Activated CD4-positive, alpha-beta T cell treated with anti-CD3 and anti-CD28 coated beads for 36 hours (primary cell): Measurements from ENCODE around the gene SP100. TPM values are rescaled to one million over a fixed set of nuclear protein-coding genes. Genes with fewer than 3 reads are reported as not detected.
A peak's percentile ranks its signal among the peaks of the same experiment; 100 is the strongest.
"Not testable (repeated sequence)": the region's sequence is repeated elsewhere in the genome, so short reads cannot be mapped to it uniquely, and the experiment has no call there.

Experiments used
- ATAC-seq: fragments of 200-7000 bp; cut with Tn5 transposase; one replicate; pipeline ENCODE4 v1.10.0; 2021; ENCODE audit warnings: mild to moderate bottlenecking, moderate library complexity
- CTCF ChIA-PET: fragments of 350-600 bp; sonication (Branson Sonifier 250); formaldehyde crosslinking; loops from one replicate; lab custom pipeline; 2021; ENCODE audit warnings: antibody characterized with exemption; lab: Charles Lee
- POLR2A ChIA-PET: fragments of 350-600 bp; sonication (Branson Sonifier 250); formaldehyde crosslinking; loops from one replicate; lab custom pipeline; 2021; ENCODE audit warnings: antibody characterized with exemption, inconsistent platforms; lab: Charles Lee
- DNase-seq: peaks from one replicate; pipeline ENCODE4 v3.0.0-alpha.2; 2020
- H3K27ac Mint-ChIP-seq: one replicate; pipeline ENCODE4 v1.8.0; 2021; ENCODE audit warnings: mixed read lengths
- H3K27me3 Mint-ChIP-seq: one replicate; pipeline ENCODE4 v1.8.0; 2021; ENCODE audit warnings: mixed read lengths
- H3K36me3 Mint-ChIP-seq: one replicate; pipeline ENCODE4 v1.8.0; 2021; ENCODE audit warnings: low read depth, mixed read lengths
- H3K4me1 Mint-ChIP-seq: one replicate; pipeline ENCODE4 v1.8.0; 2021; ENCODE audit warnings: mixed read lengths
- H3K4me3 Mint-ChIP-seq: one replicate; pipeline ENCODE4 v1.8.0; 2021; ENCODE audit warnings: mild to moderate bottlenecking, moderate library complexity, mixed read lengths
- H3K9me3 Mint-ChIP-seq: one replicate; pipeline ENCODE4 v1.8.0; 2021; ENCODE audit warnings: low read depth, mixed read lengths
- intact Hi-C, 2 experiments: fragments of 100-400 bp; cut with DNase I in 1 of 2; cut with micrococcal nuclease in 1 of 2; formaldehyde crosslinking; loops; one replicate each; pipeline versions ENCODE4 v1.14.2 to v1.15.1; 2022 to 2024; cut with DNase I, micrococcal nuclease
- total RNA-seq, 2 experiments: library from RNA; stranded (reverse); gene quantifications; one replicate each; pipeline ENCODE4 v1.2.3, GENCODE V29; 2021

The SP100 gene
- total RNA-seq, 2 experiments from 2014 or later: 150 to 174 TPM

DNA sequence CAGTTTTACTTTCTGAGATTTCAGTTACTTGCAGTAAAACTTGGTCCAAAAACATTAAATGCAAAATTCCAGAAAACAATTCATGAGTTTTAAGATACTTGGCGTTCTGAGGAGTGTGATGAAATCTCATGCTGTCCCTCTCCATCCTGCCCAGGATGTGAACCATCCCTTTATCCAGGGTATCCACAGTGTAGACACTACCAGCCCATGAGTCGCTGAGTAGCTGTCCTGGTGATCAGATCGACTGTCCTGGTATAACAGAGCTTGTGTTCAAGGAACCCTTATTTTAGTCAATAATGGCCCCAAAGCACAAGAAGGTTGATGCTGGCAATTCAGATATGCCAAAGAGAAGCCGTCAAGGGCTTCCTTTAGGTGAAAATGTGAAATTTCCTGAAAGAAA is 3.2 kb downstream of the SP100 start:
- Mint-ChIP-seq H3K27ac (peak overlapping the region; percentile 53), H3K27me3 (no peaks in the 10 kb centered on the region), H3K36me3 (peaks cover 55% of the 10 kb centered on the region), H3K4me3 (peak overlapping the region; percentile 98), H3K4me1 (peaks cover 70% of the 10 kb centered on the region), H3K9me3 (no peaks in the 10 kb centered on the region)
- CTCF ChIA-PET: no interaction called here
- DNase-seq (no peak), ATAC-seq (no peak)
- POLR2A ChIA-PET: no interaction called here
- intact Hi-C loops: loop anchor here in 1 of 2 experiments (5.0 to 10.0 kb wide), 3 partner anchors 154 to 376 kb away; partner anchors contain the start of gene SP110

DNA sequence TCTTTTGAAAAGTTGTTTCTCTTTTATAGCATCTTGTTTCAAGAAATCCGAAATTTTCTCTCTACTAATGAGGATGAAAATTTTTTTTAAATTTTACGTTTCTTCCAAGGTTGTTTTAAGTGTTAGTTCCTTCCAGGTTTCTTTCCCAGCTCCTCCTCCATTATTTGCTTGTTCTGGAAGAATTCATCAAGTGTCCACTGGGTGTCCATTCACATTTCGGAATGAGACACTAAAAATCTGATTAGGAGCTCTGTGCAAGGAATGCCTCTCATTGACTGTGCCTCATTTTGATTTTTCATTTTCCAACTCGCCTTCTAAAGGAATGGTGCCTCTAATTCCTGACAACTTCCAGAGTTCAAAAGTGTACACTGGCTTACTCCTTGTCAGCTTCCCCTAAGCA is 6.1 kb downstream of the SP100 start:
- Mint-ChIP-seq H3K4me1 (peaks cover 79% of the 10 kb centered on the region), H3K9me3 (no peaks in the 10 kb centered on the region), H3K36me3 (peaks cover 69% of the 10 kb centered on the region), H3K27me3 (no peaks in the 10 kb centered on the region), H3K4me3 (no peak overlapping the region), H3K27ac (peak overlapping the region; percentile 35)
- ATAC-seq (no peak), DNase-seq (no peak)
- POLR2A ChIA-PET: no interaction called here
- intact Hi-C loops: no loop called here
- CTCF ChIA-PET: interaction anchor here (0.6 to 2.2 kb wide), 3 partner anchors 11 to 189 kb away, joined by 3 to 7 read pairs (median 3); no protein-coding TSS in a partner anchor

DNA sequence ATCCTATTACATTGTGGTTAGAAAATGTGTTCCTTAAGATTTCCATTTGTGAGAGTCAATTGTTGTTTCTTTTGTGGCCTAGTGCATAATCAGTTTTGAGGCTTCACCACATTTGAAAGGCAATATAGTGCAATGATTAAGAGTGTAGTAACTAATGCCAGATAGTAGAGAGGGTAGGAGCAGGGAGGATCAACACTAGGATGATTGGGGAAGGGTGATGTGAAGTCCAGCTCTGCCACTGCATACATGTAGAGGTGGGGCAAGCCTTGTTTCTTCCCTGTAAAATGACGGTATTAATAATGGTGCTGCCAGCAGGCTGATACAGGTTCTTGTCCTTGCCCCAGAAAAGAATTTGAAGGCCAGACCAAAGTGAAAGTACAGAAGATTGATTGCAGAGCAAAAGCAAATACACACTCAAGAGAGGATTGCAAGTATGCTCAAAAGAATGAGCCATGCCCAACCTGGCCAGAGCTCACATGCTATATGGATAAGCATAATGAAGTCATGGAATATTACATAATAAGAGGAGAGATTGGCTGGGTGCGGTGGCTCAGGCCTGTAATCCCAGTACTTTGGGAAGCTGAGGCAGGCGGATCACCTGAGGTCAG is 8.0 kb downstream of the SP100 start:
- peaks cover 2% of the 10 kb centered on the region for H3K9me3 Mint-ChIP-seq
- H3K27ac Mint-ChIP-seq: peak overlapping the region; percentile 16
- H3K27me3 Mint-ChIP-seq: no peaks in the 10 kb centered on the region
- DNase-seq: no peak
- H3K4me1 Mint-ChIP-seq: peaks cover 78% of the 10 kb centered on the region
- intact Hi-C loops: no loop called here
- ChIA-PET POLR2A (no interaction called here), CTCF (interaction anchor here (1.2 kb wide), 2 partner anchors 12 to 16 kb away, joined by 3 read pairs; no protein-coding TSS in a partner anchor)
- no peak for ATAC-seq
- H3K4me3 Mint-ChIP-seq: peak overlapping the region; percentile 4
- peaks cover 72% of the 10 kb centered on the region for H3K36me3 Mint-ChIP-seq

DNA sequence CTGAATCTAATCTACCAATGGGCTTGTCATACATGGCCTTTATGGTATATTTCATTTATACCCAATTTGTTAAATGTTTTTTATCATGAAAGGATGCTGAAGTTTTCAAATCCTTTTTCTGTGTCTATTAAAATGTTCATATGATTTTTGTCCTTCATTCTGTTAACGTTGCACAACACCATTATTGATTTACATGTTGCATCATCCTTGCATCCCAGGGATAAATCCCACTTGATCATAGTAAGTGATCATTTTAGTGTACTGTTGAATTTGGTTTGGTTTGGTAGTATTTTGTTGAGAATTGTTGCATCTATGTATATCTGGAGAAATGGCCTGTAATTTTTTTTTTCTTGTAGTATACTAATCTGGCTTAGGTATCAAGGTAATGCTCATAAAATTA is 9.4 kb downstream of the SP100 start:
- intact Hi-C loops: no loop called here
- no peaks in the 10 kb centered on the region for H3K27me3 Mint-ChIP-seq

DNA sequence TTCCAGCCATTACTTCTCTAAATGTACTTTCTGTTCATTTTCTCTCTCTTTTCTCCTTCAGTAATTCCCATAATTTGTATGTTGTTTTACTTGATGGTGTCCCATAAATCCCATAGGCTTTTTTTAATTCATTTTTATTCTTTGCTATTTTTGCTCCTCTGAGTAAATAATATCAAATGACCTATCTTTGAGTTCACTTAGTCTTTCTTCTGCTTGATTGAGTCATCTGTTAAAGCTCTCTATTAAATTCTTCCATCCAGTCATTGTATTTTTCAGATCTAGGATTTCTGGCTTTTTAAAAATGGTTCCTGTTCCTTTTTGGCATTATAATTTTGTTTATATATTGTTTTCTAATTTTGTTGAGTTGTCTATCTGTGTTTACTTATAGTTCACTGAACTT is 13.5 kb downstream of the SP100 start:
- ChIA-PET CTCF (interaction anchor here (0.6 to 1.4 kb wide), 2 partner anchors 12 to 40 kb away, joined by 3 to 4 read pairs; no protein-coding TSS in a partner anchor), POLR2A (no interaction called here)
- DNase-seq (no peak), ATAC-seq (no peak)
- intact Hi-C loops: no loop called here
- Mint-ChIP-seq H3K27me3 (no peaks in the 10 kb centered on the region), H3K36me3 (peaks cover 67% of the 10 kb centered on the region), H3K4me1 (peaks cover 61% of the 10 kb centered on the region), H3K9me3 (peaks cover 10% of the 10 kb centered on the region), H3K4me3 (no peak overlapping the region), H3K27ac (no peak overlapping the region)

More for the DNA sequence above, 9.4 kb downstream of the SP100 start:
- H3K4me3 Mint-ChIP-seq: no peak overlapping the region
- H3K4me1 Mint-ChIP-seq: peaks cover 73% of the 10 kb centered on the region
- H3K9me3 Mint-ChIP-seq: peaks cover 10% of the 10 kb centered on the region
- ChIA-PET POLR2A (no interaction called here), CTCF (no interaction called here)
- no peak overlapping the region for H3K27ac Mint-ChIP-seq
- H3K36me3 Mint-ChIP-seq: peaks cover 77% of the 10 kb centered on the region
- ATAC-seq (no peak), DNase-seq (no peak)

DNA sequence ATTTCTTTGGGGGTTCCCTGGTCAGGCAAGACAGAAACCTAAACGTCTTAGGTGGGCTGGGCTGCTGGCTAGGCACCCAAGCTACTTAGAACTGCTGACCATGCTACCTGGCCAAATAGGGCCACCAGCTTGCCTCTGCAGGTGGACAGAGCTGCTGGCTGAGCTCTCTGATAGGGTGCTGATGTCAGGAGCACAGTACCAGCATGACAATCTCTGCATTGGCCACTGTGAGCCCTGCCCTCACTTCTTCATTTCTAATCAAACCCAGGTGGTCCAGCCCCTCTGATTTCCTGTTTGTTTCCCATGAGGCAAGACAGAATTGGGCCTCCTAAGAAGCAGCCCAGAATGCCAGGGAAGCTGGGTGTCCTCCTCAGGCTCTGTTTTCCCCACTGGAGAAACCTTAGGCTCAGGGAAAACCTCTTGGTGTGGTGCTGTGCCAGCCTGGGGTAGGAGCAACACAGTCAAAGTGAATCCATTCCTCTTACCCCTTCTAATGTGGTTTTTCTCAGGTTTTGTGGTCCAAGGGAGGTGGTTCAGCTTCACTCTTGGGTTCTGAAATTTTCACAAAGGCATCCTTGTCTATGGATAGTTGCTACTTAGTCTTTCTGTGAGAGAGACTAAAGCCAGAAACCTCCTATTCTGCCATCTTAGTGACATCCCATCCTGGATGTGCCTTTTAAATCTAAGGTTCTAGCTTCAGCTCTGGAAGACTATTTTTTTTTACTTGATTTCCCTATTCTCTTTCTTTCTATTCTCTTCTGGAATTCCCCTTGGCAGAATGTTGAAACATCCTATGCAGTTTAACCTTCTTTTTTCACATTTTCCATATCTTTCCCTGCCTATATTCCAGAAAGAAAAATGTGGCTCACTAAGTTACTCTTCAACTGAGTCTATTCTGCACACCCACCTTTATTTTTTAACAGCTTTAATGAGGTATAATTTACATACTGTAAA is 15.2 kb downstream of the SP100 start:
- no peak for DNase-seq
- intact Hi-C loops: no loop called here
- Mint-ChIP-seq H3K27ac (peak overlapping the region; percentile 24), H3K36me3 (peaks cover 72% of the 10 kb centered on the region), H3K9me3 (peaks cover 10% of the 10 kb centered on the region), H3K4me3 (no peak overlapping the region), H3K27me3 (no peaks in the 10 kb centered on the region), H3K4me1 (peaks cover 58% of the 10 kb centered on the region)
- POLR2A ChIA-PET: no interaction called here
- ATAC-seq: peak; percentile 43
- CTCF ChIA-PET: interaction anchor here (0.6 to 1.4 kb wide), 2 partner anchors 14 to 428 kb away, joined by 3 read pairs; no protein-coding TSS in a partner anchor

DNA sequence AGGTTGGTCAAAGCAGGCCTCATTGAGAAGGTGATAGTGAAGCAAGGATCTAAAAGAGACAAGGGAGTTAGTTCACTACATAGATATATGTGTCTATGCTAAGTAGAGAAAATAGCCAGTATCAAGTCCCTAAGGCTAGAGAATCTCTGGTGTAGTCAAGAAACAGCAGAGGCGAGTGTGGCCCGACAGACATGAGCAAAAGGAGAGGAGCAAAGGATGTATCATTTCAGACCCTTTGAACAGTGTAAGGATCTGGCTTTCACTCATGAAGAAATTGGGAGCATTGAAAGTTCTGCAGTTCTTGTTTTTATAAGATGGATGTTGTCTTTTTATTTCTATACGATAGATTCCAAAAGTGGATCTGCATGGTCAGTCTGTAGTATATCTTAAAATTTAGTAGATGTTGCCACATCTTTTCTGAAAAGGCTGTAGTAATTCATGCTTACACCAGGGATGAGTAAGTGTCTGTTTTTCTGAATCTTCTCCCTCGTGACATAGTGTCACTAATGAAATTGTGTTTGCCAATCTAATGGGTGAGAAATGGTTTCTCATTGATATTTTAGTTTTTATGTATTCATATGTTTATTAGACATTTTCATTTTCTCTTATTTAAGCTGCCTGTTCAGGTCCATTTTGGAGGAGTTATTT is 18.8 kb downstream of the SP100 start:
- ChIA-PET CTCF (no interaction called here), POLR2A (interaction anchor here (1.3 kb wide), 1 partner anchor 13 kb away, joined by 6 read pairs; no protein-coding TSS in a partner anchor)
- H3K36me3 Mint-ChIP-seq: peaks cover 62% of the 10 kb centered on the region
- ATAC-seq (peak; percentile 52), DNase-seq (no peak)
- peaks cover 57% of the 10 kb centered on the region for H3K4me1 Mint-ChIP-seq
- intact Hi-C loops: no loop called here
- H3K27ac Mint-ChIP-seq: peak overlapping the region; percentile 16
- peaks cover 5% of the 10 kb centered on the region for H3K9me3 Mint-ChIP-seq
- H3K4me3 Mint-ChIP-seq: no peak overlapping the region
- no peaks in the 10 kb centered on the region for H3K27me3 Mint-ChIP-seq

DNA sequence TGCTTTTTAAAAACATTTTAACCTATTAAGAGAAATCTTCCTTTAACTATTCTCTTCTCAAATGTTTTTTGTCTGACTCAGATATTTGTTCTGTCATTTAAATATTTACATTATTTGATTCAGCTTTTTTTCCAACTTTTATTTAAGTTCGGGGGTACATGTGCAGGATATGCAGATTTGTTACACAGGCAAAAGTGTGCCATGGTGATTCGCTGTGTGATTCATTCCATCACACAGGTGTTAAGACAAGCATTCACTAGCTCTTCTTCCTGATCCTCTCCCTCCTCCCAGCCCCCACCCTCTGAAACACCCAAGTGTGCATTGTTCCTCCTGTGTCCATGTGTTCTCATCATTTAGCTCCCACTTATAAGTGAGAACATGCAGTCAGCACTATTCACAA is 19.4 kb downstream of the SP100 start:
- DNase-seq (no peak), ATAC-seq (peak; percentile 38)
- Mint-ChIP-seq H3K4me1 (peaks cover 54% of the 10 kb centered on the region), H3K9me3 (peaks cover 3% of the 10 kb centered on the region), H3K27me3 (no peaks in the 10 kb centered on the region), H3K27ac (no peak overlapping the region), H3K36me3 (peaks cover 57% of the 10 kb centered on the region), H3K4me3 (no peak overlapping the region)
- intact Hi-C loops: no loop called here
- ChIA-PET CTCF (interaction anchor here (0.6 kb wide), 1 partner anchor 11 kb away, joined by 3 read pairs; no protein-coding TSS in a partner anchor), POLR2A (interaction anchor here (1.3 kb wide), 1 partner anchor 12 kb away, joined by 6 read pairs; no protein-coding TSS in a partner anchor)

DNA sequence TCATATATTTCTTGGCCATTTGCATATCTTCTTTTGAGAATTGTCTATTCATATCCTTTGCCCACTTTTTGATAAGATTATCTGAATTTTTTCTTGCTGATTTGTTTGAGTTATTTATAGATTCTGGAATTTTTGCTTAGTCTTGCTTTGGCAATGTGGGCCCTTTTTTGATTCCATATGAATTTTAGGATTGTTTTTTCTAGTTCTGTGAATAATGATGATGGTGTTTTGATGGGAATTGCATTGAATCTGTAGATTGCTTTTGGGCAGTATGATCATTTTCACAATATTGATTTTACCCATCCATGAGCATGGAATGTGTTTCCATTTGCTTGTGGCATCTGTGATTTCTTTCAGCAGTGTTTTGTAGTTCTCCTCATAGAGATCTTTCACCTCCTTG is 23.1 kb downstream of the SP100 start:
- H3K9me3 Mint-ChIP-seq, intact Hi-C loops, POLR2A ChIA-PET, ATAC-seq, CTCF ChIA-PET, DNase-seq, H3K27me3 Mint-ChIP-seq: not testable (repeated sequence)
- Mint-ChIP-seq H3K4me1 (peaks cover 67% of the 10 kb centered on the region), H3K36me3 (peaks cover 63% of the 10 kb centered on the region), H3K4me3 (peak overlapping the region; percentile 63), H3K27ac (peak overlapping the region; percentile 93)

DNA sequence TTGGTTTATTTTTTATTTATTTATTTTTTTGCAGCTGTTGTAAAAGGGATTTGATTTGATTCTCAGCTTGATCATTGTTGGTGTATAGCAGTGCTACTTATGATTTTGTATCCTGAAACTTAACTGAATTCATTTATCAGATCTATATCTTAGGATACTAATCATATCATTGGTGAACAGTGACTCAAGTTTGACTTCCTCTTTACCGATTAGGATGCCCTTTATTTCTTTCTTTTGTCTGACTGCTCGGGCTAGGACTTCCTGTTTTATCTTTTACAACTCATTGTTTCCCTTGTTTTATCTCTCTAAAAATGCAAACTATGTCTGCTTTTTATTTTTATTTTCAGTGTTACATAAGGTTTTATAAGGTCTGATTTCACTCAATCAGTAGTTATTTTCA is 23.6 kb downstream of the SP100 start:
- peak overlapping the region; percentile 93 for H3K27ac Mint-ChIP-seq
- ChIA-PET CTCF (no interaction called here), POLR2A (no interaction called here)
- peaks cover 3% of the 10 kb centered on the region for H3K9me3 Mint-ChIP-seq
- peaks cover 65% of the 10 kb centered on the region for H3K4me1 Mint-ChIP-seq
- intact Hi-C loops: no loop called here
- peaks cover 64% of the 10 kb centered on the region for H3K36me3 Mint-ChIP-seq
- DNase-seq: no peak
- H3K4me3 Mint-ChIP-seq: peak overlapping the region; percentile 63
- peak; percentile 41 for ATAC-seq
- no peaks in the 10 kb centered on the region for H3K27me3 Mint-ChIP-seq
